Skin of body (tissue), 2 donors: ENCODE data around the gene GPR15. TPM values are rescaled to one million over a fixed set of nuclear protein-coding genes. Genes with fewer than 3 reads are reported as not detected.

Experiments
- small RNA-seq: library from RNA; depleted of rRNA; stranded (forward); fragments of <200 nt; gene quantifications from one replicate; pipeline ENCODE3, GENCODE V24; 2014; ENCODE audit warnings: low replicate concordance
- total RNA-seq: library from RNA; depleted of rRNA; stranded (reverse); fragments of >200 nt; gene quantifications from one replicate; pipeline ENCODE4 v1.2.3, GENCODE V29; 2014

GPR15 gene
- total RNA-seq, 1 donor from 2014 or later: not detected

Small RNA genes within 50 kb of the gene (small RNA-seq; reads per million reads assigned to genes)
- not detected for gene RPL38P4

Other genes with a start within 250 kb of the GPR15 start
- gene OR5H2, start 249.5 kb upstream of the GPR15 start, total RNA-seq: not detected
- gene OR5K4, start 178.1 kb upstream of the GPR15 start, total RNA-seq: not detected
- not detected for gene OR5K3, start 141.3 kb upstream of the GPR15 start, total RNA-seq
- gene OR5K1, start 68.8 kb upstream of the GPR15 start, total RNA-seq: not detected
- gene OR5K2, start 34.3 kb upstream of the GPR15 start, total RNA-seq: not detected
- gene CLDND1, start 9.1 kb upstream of the GPR15 start, total RNA-seq: 93.3 TPM
- gene CPOX, start 61.6 kb downstream of the GPR15 start, total RNA-seq: 16.1 TPM
- 11.2 TPM for gene ST3GAL6, start 231.4 kb downstream of the GPR15 start, total RNA-seq